ENCODE data around the gene CCNQ.

The CCNQ gene

GRCh38 chrX:153637121-153638040, 38.4 kb upstream of the CCNQ start:
- DNase-seq (ENCODE audit: low read depth), result no peak

- DNase-seq (ENCODE audit: low read depth), result no peak
These were observed 37.8 kb upstream of the CCNQ start for GRCh38 chrX:153636716-153637115.

GRCh38 chrX:153635788-153636668, 37.1 kb upstream of the CCNQ start:
- DNase-seq (ENCODE audit: low read depth), result no peak

GRCh38 chrX:153635388-153635787, 36.4 kb upstream of the CCNQ start:
- no peak for DNase-seq (ENCODE audit: low read depth)

DNA sequence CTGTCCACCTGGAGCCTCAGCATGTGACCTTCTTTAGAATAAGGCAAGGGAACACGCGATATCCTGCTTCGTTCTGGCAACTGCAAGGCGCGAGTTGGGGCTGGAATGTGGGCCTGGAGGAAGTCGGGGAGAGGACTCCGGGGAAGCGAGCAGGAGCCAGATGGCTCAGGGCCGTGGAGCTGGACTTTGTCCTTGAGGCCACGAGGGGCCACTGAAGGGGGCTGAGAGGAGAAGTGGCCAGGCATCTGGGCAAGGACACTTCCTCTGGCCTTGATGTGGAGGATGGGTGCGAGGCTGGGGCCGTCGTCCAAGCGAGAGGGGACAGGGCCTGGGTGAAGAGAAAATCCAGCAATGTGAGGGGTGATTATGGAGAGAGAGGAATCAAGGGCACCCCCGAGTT, 35.9 kb upstream of the CCNQ start:
- DNase-seq (ENCODE audit: low read depth), result no peak

GRCh38 chrX:153634236-153634635, 35.3 kb upstream of the CCNQ start:
- DNase-seq (ENCODE audit: low read depth), result no peak

DNA sequence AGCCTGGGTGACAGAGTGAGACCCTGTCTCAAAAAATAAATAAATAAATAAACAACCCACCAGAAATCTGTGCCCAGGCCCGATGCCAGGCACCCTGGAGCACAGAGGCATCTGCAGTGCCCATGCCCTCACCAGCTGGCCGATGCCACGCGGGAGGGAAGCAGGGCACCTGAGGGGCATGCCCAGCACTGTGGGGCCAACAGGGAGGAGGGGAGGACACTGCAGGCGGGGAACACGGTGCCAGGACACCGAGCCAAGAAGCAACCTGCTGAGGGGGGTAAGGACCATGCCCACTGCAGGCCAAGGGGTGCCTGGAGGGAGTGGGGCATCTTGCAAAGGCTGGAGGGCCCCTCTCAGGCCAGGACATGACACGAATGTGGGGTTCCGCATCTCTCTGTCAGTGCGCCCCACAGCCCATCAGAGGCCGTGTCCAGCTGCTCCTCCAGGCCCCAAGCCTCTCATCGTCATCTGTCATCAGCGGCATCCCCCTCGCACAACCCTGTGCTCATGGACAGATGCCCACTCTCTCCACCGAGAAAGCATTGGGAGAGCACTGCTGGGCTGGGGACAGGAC, 34.8 kb upstream of the CCNQ start:
- no peak for DNase-seq (ENCODE audit: low read depth)

- no peak for DNase-seq (ENCODE audit: low read depth)
These were observed 34.1 kb upstream of the CCNQ start for GRCh38 chrX:153633048-153633447.

DNA sequence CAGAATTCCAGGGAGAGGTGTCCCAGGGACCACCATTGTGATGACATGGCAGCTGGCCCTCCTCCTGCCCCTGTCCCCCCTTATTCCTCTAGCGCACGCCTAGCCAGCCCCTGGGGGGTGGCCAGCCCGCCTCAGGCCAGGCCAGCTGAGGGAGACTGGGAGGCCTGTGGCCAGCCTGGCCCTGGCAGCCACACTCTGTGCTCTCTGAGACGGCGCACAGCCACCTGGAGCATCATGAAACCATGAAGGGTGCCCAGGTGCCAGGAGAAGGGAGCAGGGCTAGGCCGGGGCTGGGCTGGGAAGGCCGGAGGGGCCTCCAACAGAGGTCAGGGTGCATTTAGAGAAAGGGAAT, 33.6 kb upstream of the CCNQ start:
- no peak for DNase-seq (ENCODE audit: low read depth)

DNA sequence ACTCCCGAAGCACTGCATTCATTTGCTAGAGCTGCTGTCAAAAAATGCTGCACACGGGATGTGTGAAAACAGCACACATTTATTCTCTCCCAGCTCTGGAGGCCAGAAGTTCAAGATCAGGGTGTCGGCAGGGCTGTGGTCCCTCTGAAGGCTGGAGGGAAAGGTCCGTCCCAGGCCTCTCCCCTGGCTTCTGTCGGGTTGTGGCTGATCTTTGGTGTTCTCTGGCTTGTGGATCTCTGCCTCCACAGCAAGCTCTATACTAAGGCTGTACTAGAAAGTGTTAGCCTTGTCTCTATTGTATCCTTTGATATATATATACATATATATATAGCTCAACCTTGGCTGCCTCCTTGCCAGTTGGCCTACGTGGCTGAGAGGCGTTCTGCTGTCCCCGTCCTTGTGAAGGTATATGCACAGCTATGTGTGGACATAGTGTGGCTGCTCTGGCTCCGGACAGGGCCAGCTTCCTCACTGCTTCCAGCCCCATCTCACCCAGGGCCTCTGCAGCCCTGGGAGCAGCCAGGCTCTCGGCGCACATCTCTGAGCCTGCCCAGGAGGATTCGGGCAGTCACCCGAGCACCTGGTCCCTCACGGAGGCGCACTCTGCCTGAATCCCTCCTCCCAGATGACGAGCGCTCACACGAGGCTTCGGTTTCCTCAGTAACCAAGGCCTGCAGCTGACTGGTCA, 33.1 kb upstream of the CCNQ start:
- DNase-seq (ENCODE audit: low read depth), result no peak

- DNase-seq (ENCODE audit: low read depth), result no peak
These were observed 32.4 kb upstream of the CCNQ start for GRCh38 chrX:153631346-153631745.

DNA sequence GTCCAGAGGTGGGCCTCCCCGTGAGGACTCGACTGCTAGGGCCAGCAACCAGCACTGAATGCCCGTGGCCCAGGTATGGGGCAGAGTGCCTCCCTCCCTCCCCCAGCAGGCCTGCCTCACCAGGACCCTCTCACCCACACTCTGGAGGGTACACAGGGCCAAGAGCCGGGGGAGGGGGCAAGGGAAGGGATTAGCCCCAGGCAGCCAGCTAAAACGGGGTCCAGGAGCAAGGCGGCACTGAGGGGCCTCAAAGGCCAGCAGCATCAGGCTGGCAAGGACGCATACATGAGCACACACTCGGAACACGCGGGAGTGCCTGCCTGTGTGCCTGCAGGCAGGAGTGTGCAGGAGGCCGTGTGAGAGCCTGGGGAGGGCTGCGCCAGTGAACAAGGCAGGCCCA, 29.7 kb upstream of the CCNQ start:
- no peak for DNase-seq (ENCODE audit: low read depth)

GRCh38 chrX:153628129-153628528, 29.2 kb upstream of the CCNQ start:
- no peak for DNase-seq (ENCODE audit: low read depth)

DNA sequence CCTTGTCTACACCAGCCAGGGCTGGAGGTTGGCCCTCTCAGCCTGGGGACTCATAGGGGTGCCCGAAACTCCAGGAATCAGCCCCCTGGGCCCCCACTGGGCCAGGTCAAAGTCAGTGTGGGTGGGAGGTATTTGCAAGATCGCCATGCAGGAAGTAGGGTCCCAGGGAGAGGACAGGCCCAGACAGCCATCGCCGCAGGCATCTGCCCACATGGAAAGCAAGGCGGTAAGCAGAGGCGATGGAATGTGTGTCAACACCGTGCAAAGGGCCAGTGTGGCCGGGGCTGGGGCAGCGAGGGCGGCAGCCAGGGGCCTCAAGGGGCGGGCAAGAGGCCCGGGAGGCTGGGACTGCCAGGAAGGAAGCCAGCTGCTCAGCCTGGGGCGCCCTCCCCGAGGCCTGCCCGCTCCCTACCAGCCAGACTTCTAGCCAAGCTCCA, 28.8 kb upstream of the CCNQ start:
- no peak for DNase-seq (ENCODE audit: low read depth)

- DNase-seq (ENCODE audit: low read depth), result no peak
These were observed 28.1 kb upstream of the CCNQ start for GRCh38 chrX:153626863-153627674.

DNA sequence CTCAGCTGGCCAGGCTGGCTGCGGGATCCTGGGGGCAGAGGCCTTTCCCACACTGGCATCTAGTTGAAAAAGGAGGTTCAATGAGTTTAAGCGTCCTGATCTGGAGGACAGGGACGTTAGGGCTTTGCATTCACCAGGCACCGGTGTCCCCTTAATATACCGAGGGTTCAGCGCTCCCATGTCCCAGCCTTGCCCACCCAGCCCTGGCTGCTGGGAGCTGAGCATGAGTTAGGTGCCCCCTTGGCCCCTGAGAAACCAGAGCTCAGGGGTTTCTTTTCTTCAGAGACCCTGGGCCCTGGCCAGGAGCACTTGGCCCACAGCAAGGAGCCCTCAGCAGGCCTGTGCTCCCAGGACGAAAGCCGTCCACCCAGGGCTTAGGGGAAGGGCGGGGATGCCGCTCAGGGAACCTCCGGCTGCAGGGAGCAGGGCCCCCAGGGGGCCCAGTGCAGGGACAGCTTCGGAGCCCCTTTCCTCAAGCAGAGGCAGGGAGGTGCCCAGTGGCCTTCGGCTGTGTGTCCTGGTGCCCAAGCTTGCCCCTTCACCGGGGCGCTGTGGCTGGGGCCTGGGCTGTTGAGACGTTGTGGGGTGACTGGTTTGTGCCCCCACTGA, 27.2 kb upstream of the CCNQ start:
- no peak for DNase-seq (ENCODE audit: low read depth)

DNA sequence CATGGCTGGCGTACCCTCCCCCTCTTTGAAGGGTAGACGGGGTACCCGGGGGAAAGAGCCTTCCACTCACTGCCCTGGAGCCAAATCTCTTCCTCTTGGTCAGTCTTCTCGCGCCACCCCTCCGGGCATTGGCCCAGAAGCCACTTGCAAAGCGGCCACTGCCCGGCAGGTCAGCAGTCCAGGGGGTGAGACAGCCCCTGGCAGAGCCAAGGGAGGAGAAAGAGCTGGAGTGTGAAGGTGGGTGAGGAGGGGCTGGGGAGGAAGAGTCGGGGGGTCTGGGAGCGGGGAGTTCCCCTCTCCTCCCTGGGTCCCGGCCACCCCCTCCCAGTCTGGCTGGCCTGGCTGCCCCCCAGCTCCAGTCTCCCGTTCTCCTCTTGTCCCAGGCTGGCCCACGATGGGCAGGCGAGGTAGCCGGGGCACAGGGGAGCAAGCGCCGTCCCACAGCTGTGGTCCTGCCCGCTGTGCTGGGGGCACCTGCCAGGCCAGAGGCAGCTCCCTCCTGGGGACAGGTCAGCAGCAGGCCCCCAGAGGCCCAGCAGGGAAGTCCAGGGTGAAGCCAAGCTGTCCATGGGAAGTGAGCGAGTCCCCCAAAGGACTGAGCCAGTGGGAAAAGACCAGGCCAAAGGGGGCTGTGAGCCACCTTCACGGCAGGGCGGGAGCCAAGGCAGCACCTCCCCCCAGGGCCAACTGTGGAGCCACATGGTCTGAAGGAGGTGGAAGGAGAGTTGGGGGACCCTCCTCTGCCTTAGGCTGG, 26.5 kb upstream of the CCNQ start:
- no peak for DNase-seq (ENCODE audit: low read depth)

- no peak for DNase-seq (ENCODE audit: low read depth)
These were observed 25.5 kb upstream of the CCNQ start for GRCh38 chrX:153624196-153625091.

All from stimulated activated CD8-positive, alpha-beta memory T cell treated with anti-CD3 and anti-CD28 coated beads, Interleukin-15, amount 100 ng/mL, for 24 hours (primary cell).